Activated naive CD8-positive, alpha-beta T cell treated with anti-CD3 and anti-CD28 coated beads, Interleukin-2, amount 50 U/mL, for 24 hours (primary cell): Measurements from ENCODE around the gene SLC38A9.

Source experiments
- ATAC-seq: fragments of 150-1000 bp; cut with Tn5 transposase; one replicate; pipeline ENCODE4 v1.10.0; 2021
- DNase-seq: peaks from one replicate; pipeline ENCODE4 v3.0.0; 2021
- H3K27ac Mint-ChIP-seq: one replicate; pipeline ENCODE4 v1.8.0; 2021; ENCODE audit warnings: mild to moderate bottlenecking, mixed read lengths
- H3K27me3 Mint-ChIP-seq: one replicate; pipeline ENCODE4 v1.8.0; 2021; ENCODE audit warnings: mixed read lengths
- H3K36me3 Mint-ChIP-seq: one replicate; pipeline ENCODE4 v1.8.0; 2021; ENCODE audit warnings: low read depth, mixed read lengths
- H3K4me1 Mint-ChIP-seq: one replicate; pipeline ENCODE4 v1.8.0; 2021; ENCODE audit warnings: mixed read lengths
- H3K4me3 Mint-ChIP-seq: one replicate; pipeline ENCODE4 v1.8.0; 2021; ENCODE audit warnings: mild to moderate bottlenecking, moderate library complexity, mixed read lengths
- H3K9me3 Mint-ChIP-seq: one replicate; pipeline ENCODE4 v1.8.0; 2021; ENCODE audit warnings: mixed read lengths

Gene SLC38A9

GRCh38 chr5:55600497-55601203, 111.5 kb downstream of the SLC38A9 start:
- ATAC-seq: peak; percentile 33

GRCh38 chr5:55600086-55600485, 112.0 kb downstream of the SLC38A9 start:
- H3K27ac Mint-ChIP-seq: peak overlapping the region; percentile 74
- H3K4me3 Mint-ChIP-seq: peak overlapping the region; percentile 57
- peaks cover 49% of the 10 kb centered on the region for H3K4me1 Mint-ChIP-seq
- H3K27me3 Mint-ChIP-seq: no peaks in the 10 kb centered on the region
- H3K9me3 Mint-ChIP-seq: no peaks in the 10 kb centered on the region
- H3K36me3 Mint-ChIP-seq: no peaks in the 10 kb centered on the region
- DNase-seq (no peak), ATAC-seq (no peak)

More at GRCh38 chr5:55600497-55601203, 111.5 kb downstream of the SLC38A9 start:
- peaks cover 49% of the 10 kb centered on the region for H3K4me1 Mint-ChIP-seq
- no peaks in the 10 kb centered on the region for H3K27me3 Mint-ChIP-seq
- no peak for DNase-seq
- H3K27ac Mint-ChIP-seq: peak overlapping the region; percentile 74
- H3K9me3 Mint-ChIP-seq: no peaks in the 10 kb centered on the region
- peak overlapping the region; percentile 57 for H3K4me3 Mint-ChIP-seq
- no peaks in the 10 kb centered on the region for H3K36me3 Mint-ChIP-seq

GRCh38 chr5:55599148-55600050, 112.7 kb downstream of the SLC38A9 start:
- Mint-ChIP-seq H3K9me3 (no peaks in the 10 kb centered on the region), H3K36me3 (no peaks in the 10 kb centered on the region), H3K4me1 (peaks cover 54% of the 10 kb centered on the region), H3K27me3 (no peaks in the 10 kb centered on the region), H3K4me3 (no peak overlapping the region), H3K27ac (peak overlapping the region; percentile 74)
- no peak for ATAC-seq
- no peak for DNase-seq

- no peak overlapping the region for H3K4me3 Mint-ChIP-seq
- no peaks in the 10 kb centered on the region for H3K27me3 Mint-ChIP-seq
- no peaks in the 10 kb centered on the region for H3K36me3 Mint-ChIP-seq
- DNase-seq (no peak), ATAC-seq (peak; percentile 34)
- peak overlapping the region; percentile 11 for H3K27ac Mint-ChIP-seq
- no peaks in the 10 kb centered on the region for H3K9me3 Mint-ChIP-seq
- H3K4me1 Mint-ChIP-seq: peaks cover 67% of the 10 kb centered on the region
Observed at GRCh38 chr5:55597014-55597981, 114.8 kb downstream of the SLC38A9 start.

- no peak overlapping the region for H3K4me3 Mint-ChIP-seq
- peaks cover 63% of the 10 kb centered on the region for H3K4me1 Mint-ChIP-seq
- peaks cover 7% of the 10 kb centered on the region for H3K9me3 Mint-ChIP-seq
- peak overlapping the region; percentile 78 for H3K27ac Mint-ChIP-seq
- peaks cover 3% of the 10 kb centered on the region for H3K27me3 Mint-ChIP-seq
- peaks cover 6% of the 10 kb centered on the region for H3K36me3 Mint-ChIP-seq
- no peak for ATAC-seq
- no peak for DNase-seq
Observed at GRCh38 chr5:55594671-55595070, 117.5 kb downstream of the SLC38A9 start.

DNA sequence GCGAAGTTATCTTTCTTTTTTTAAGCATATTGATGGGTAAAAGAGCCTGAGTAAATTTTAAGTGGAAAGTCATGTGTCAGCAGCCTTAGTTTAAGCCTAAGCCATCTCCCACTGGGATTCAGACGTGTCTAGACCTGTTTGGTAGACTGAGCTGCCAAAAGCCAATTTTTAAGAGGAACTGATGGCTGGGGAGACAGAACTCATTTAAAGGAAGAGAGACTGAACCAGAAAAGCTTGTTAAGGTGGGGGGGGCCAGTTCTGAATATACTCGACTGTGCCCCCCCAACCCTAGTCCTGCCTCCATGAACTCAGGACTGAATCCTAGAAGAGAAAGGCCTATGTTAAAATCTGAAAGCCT, 119.0 kb downstream of the SLC38A9 start:
- Mint-ChIP-seq H3K36me3 (peaks cover 6% of the 10 kb centered on the region), H3K27ac (peak overlapping the region; percentile 11), H3K4me3 (no peak overlapping the region), H3K27me3 (peaks cover 3% of the 10 kb centered on the region), H3K9me3 (peaks cover 7% of the 10 kb centered on the region), H3K4me1 (peaks cover 64% of the 10 kb centered on the region)
- no peak for DNase-seq
- ATAC-seq: no peak

GRCh38 chr5:55592388-55593114, 119.6 kb downstream of the SLC38A9 start:
- H3K9me3 Mint-ChIP-seq: peaks cover 7% of the 10 kb centered on the region
- DNase-seq (no peak), ATAC-seq (no peak)
- H3K4me3 Mint-ChIP-seq: no peak overlapping the region
- H3K27me3 Mint-ChIP-seq: peaks cover 3% of the 10 kb centered on the region
- peaks cover 58% of the 10 kb centered on the region for H3K4me1 Mint-ChIP-seq
- peaks cover 6% of the 10 kb centered on the region for H3K36me3 Mint-ChIP-seq
- H3K27ac Mint-ChIP-seq: peak overlapping the region; percentile 11

- peaks cover 7% of the 10 kb centered on the region for H3K9me3 Mint-ChIP-seq
- H3K4me1 Mint-ChIP-seq: peaks cover 49% of the 10 kb centered on the region
- H3K36me3 Mint-ChIP-seq: peaks cover 6% of the 10 kb centered on the region
- peak overlapping the region; percentile 97 for H3K27ac Mint-ChIP-seq
- H3K27me3 Mint-ChIP-seq: peaks cover 3% of the 10 kb centered on the region
- DNase-seq: no peak
- no peak overlapping the region for H3K4me3 Mint-ChIP-seq
- ATAC-seq: no peak
Observed at GRCh38 chr5:55591686-55592085, 120.4 kb downstream of the SLC38A9 start.

GRCh38 chr5:55585206-55585610, 126.9 kb downstream of the SLC38A9 start:
- H3K4me3 Mint-ChIP-seq: no peak overlapping the region
- no peaks in the 10 kb centered on the region for H3K27me3 Mint-ChIP-seq
- peaks cover 30% of the 10 kb centered on the region for H3K4me1 Mint-ChIP-seq
- H3K27ac Mint-ChIP-seq: no peak overlapping the region
- ATAC-seq: no peak
- peaks cover 1% of the 10 kb centered on the region for H3K36me3 Mint-ChIP-seq
- peaks cover 2% of the 10 kb centered on the region for H3K9me3 Mint-ChIP-seq
- no peak for DNase-seq

DNA sequence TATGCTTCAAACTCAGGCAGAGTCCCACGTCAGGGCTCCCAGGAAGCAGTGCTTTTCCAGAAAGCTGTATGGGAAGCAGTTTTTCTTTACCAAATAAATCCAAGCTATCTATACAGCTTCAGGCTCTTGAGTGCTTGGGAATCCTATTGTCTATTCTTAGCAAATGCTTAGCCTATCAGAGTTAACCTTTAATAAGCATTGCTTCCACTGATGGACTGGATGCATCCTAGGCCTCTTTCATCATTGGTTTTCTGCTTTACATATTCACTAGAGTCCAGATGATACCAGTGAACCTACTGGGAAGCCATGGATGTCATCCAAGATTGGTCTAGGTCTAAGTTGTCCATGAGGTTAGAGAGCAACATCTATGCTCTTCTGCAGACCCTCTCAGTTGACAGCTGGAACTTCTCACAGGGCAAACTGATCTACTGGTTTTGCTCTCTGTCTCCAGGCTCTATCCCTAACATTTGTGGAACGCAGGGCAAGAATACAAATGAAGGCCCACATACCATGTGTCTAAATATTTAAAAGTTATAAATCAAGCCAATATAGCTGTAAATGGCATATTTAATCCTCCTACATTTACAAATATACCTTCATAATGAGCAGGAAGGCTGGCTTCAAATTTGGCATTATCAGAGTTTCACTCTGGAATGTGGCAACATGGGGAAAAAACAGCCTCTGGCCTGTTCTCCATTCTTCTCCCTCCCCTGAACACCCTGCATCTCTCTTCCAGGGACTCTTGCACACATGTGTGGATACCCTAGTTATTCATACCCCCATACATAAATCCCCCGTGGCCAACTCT, 127.5 kb downstream of the SLC38A9 start:
- Mint-ChIP-seq H3K27ac (no peak overlapping the region), H3K27me3 (no peaks in the 10 kb centered on the region), H3K36me3 (no peaks in the 10 kb centered on the region), H3K4me1 (peaks cover 31% of the 10 kb centered on the region), H3K9me3 (no peaks in the 10 kb centered on the region), H3K4me3 (no peak overlapping the region)
- ATAC-seq: no peak
- DNase-seq: no peak

GRCh38 chr5:55583578-55583977, 128.5 kb downstream of the SLC38A9 start:
- no peaks in the 10 kb centered on the region for H3K9me3 Mint-ChIP-seq
- no peak overlapping the region for H3K27ac Mint-ChIP-seq
- DNase-seq (no peak), ATAC-seq (no peak)
- no peaks in the 10 kb centered on the region for H3K36me3 Mint-ChIP-seq
- H3K4me3 Mint-ChIP-seq: no peak overlapping the region
- no peaks in the 10 kb centered on the region for H3K27me3 Mint-ChIP-seq
- peaks cover 34% of the 10 kb centered on the region for H3K4me1 Mint-ChIP-seq

- no peak for DNase-seq
- H3K27ac Mint-ChIP-seq: peak overlapping the region; percentile 76
- H3K9me3 Mint-ChIP-seq: no peaks in the 10 kb centered on the region
- H3K4me3 Mint-ChIP-seq: peak overlapping the region; percentile 48
- ATAC-seq: peak; percentile 44
- no peaks in the 10 kb centered on the region for H3K27me3 Mint-ChIP-seq
- H3K36me3 Mint-ChIP-seq: no peaks in the 10 kb centered on the region
- H3K4me1 Mint-ChIP-seq: peaks cover 40% of the 10 kb centered on the region
Observed at GRCh38 chr5:55582256-55582655, 129.9 kb downstream of the SLC38A9 start.

- DNase-seq (no peak), ATAC-seq (no peak)
- peaks cover 51% of the 10 kb centered on the region for H3K4me1 Mint-ChIP-seq
- H3K27me3 Mint-ChIP-seq: no peaks in the 10 kb centered on the region
- H3K4me3 Mint-ChIP-seq: no peak overlapping the region
- H3K27ac Mint-ChIP-seq: no peak overlapping the region
- H3K9me3 Mint-ChIP-seq: no peaks in the 10 kb centered on the region
- H3K36me3 Mint-ChIP-seq: no peaks in the 10 kb centered on the region
Observed at GRCh38 chr5:55580042-55580441, 132.1 kb downstream of the SLC38A9 start.
